HEK293 (cell line): ENCODE results near the gene CYP3A7.
"Not testable (repeated sequence)": the region's sequence is repeated elsewhere in the genome, so short reads cannot be mapped to it uniquely, and the experiment has no call there.

Experiments used
- CTCF ChIA-PET: fragments of 350-600 bp; formaldehyde crosslinking; extraction: SDS; loops from one replicate; lab custom pipeline; 2021; ENCODE audit warnings: antibody characterized with exemption; lab: Yijun Ruan, JAX
- POLR2A ChIA-PET: fragments of 300-600 bp; formaldehyde crosslinking; extraction: SDS; loops from one replicate; lab custom pipeline; 2020; ENCODE audit warnings: antibody characterized with exemption, inconsistent platforms; lab: Yijun Ruan, JAX
- H3K27ac ChIP-seq: fragments of 200-500 bp; sonication (Bioruptor generic); 2 replicates; pipeline ENCODE4 v1.5.1; 2014; ENCODE audit warnings: low read depth, low read length, control low read depth, inconsistent platforms; ENCODE audit errors: extremely low read depth
- H3K36me3 ChIP-seq, 2 experiments: fragments of 200-500 bp in 1 of 2; sonication (Bioruptor generic) in 1 of 2; 1 replicate in 1 of 2; 2 replicates in 1 of 2; pipeline ENCODE4 v1.5.1; 2014 to 2017; ENCODE audit warnings: inconsistent platforms in 2 of 2, low read length in 2 of 2; ENCODE audit not compliant: control insufficient read depth in 2 of 2, insufficient read depth in 1 of 2
- H3K4me1 ChIP-seq: fragments of 200-500 bp; sonication (Bioruptor generic); 2 replicates; pipeline ENCODE4 v1.5.1; 2014; ENCODE audit warnings: mild to moderate bottlenecking, low read length, inconsistent platforms; ENCODE audit not compliant: control insufficient read depth, insufficient read depth
- H3K4me3 ChIP-seq: 2 replicates; pipeline ENCODE4 v1.5.1; 2011; ENCODE audit warnings: low read depth, mild to moderate bottlenecking, control low read depth, low read length, moderate library complexity
- H3K9me3 ChIP-seq: fragments of 200-500 bp; sonication (Bioruptor generic); 2 replicates; pipeline ENCODE4 v1.5.1; 2014; ENCODE audit warnings: low read depth, low read length, inconsistent platforms; ENCODE audit not compliant: control insufficient read depth, insufficient read depth
- KLF8 ChIP-seq: fragments of 450-650 bp; formaldehyde crosslinking; IDR thresholded peaks from 2 replicates; pipeline ENCODE4 v1.5.1; 2016; ENCODE audit warnings: missing biosample characterization, missing genetic modification characterization
- MZF1 ChIP-seq: fragments of 450-650 bp; formaldehyde crosslinking; IDR thresholded peaks from 2 replicates; pipeline ENCODE4 v1.5.1; 2017; ENCODE audit warnings: missing biosample characterization, missing genetic modification characterization, borderline replicate concordance
- PRDM10 ChIP-seq: fragments of 450-650 bp; formaldehyde crosslinking; IDR thresholded peaks from 2 replicates; pipeline ENCODE4 v1.5.1; 2016; ENCODE audit warnings: missing biosample characterization, missing genetic modification characterization
- RBAK ChIP-seq: fragments of 450-650 bp; formaldehyde crosslinking; IDR thresholded peaks from 2 replicates; pipeline ENCODE4 v1.5.1; 2016; ENCODE audit warnings: missing biosample characterization, missing genetic modification characterization
- REST ChIP-seq: fragments of 450-650 bp; formaldehyde crosslinking; IDR thresholded peaks from 2 replicates; pipeline ENCODE4 v1.5.1; 2016; ENCODE audit warnings: missing biosample characterization, missing genetic modification characterization
- SP2 ChIP-seq: fragments of 450-650 bp; formaldehyde crosslinking; IDR thresholded peaks from 2 replicates; pipeline ENCODE4 v1.5.1; 2016; ENCODE audit warnings: missing biosample characterization, missing genetic modification characterization
- YY1 ChIP-seq: fragments of 450-650 bp; formaldehyde crosslinking; IDR thresholded peaks from 2 replicates; pipeline ENCODE4 v1.5.1; 2018; ENCODE audit warnings: missing biosample characterization, missing genetic modification characterization
- ZBTB11 ChIP-seq: fragments of 450-650 bp; formaldehyde crosslinking; conservative IDR thresholded peaks from 2 replicates; pipeline ENCODE4 v1.5.1; 2016; ENCODE audit warnings: low read depth, missing biosample characterization, missing genetic modification characterization
- ZNF174 ChIP-seq: fragments of 450-650 bp; formaldehyde crosslinking; IDR thresholded peaks from 2 replicates; pipeline ENCODE4 v1.5.0; 2017; ENCODE audit warnings: missing biosample characterization, mild to moderate bottlenecking, missing genetic modification characterization
- ZNF280D ChIP-seq: fragments of 450-650 bp; formaldehyde crosslinking; IDR thresholded peaks from 2 replicates; pipeline ENCODE4 v1.5.1; 2016; ENCODE audit warnings: missing biosample characterization, missing genetic modification characterization
- ZNF341 ChIP-seq: fragments of 450-650 bp; formaldehyde crosslinking; IDR thresholded peaks from 2 replicates; pipeline ENCODE4; 2016; ENCODE audit warnings: low read depth, missing biosample characterization, missing genetic modification characterization
- ZNF366 ChIP-seq: fragments of 450-650 bp; formaldehyde crosslinking; conservative IDR thresholded peaks from 2 replicates; pipeline ENCODE4 v1.5.1; 2016; ENCODE audit warnings: missing biosample characterization, missing genetic modification characterization
- ZNF398 ChIP-seq: fragments of 450-650 bp; formaldehyde crosslinking; IDR thresholded peaks from 2 replicates; pipeline ENCODE4 v1.5.1; 2017; ENCODE audit warnings: missing biosample characterization, missing genetic modification characterization
- ZNF473 ChIP-seq: fragments of 450-650 bp; formaldehyde crosslinking; IDR thresholded peaks from 2 replicates; pipeline ENCODE4 v1.5.1; 2017; ENCODE audit warnings: missing biosample characterization, missing genetic modification characterization
- ZNF549 ChIP-seq: fragments of 450-650 bp; IDR thresholded peaks from 2 replicates; pipeline ENCODE4 v1.5.1; 2018; ENCODE audit warnings: missing biosample characterization, missing genetic modification characterization, mild to moderate bottlenecking, inconsistent platforms, moderate library complexity
- ZNF585B ChIP-seq: fragments of 450-650 bp; formaldehyde crosslinking; IDR thresholded peaks from 2 replicates; pipeline ENCODE4 v1.5.1; 2016; ENCODE audit warnings: missing biosample characterization, missing genetic modification characterization
- ZNF660 ChIP-seq: fragments of 450-650 bp; IDR thresholded peaks from 2 replicates; pipeline ENCODE4 v1.5.1; 2018; ENCODE audit warnings: missing biosample characterization, mild to moderate bottlenecking, missing genetic modification characterization

CYP3A7 gene

GRCh38 chr7:99751322-99752052 is 16.5 kb upstream of the CYP3A7 start:
- H3K27ac ChIP-seq, H3K4me1 ChIP-seq, H3K36me3 ChIP-seq, POLR2A ChIA-PET, H3K9me3 ChIP-seq, H3K4me3 ChIP-seq, CTCF ChIA-PET: not testable (repeated sequence)
- peak; percentile 97 for TF ChIP-seq PRDM10 (tag by site-specific recombination)
- peak; percentile 52 for TF ChIP-seq ZBTB11 (tag by site-specific recombination)
- peak; percentile 74 for TF ChIP-seq ZNF341 (tag by site-specific recombination)
- peak; percentile 46 for TF ChIP-seq ZNF398
- TF ChIP-seq SP2 (tag by site-specific recombination): 0 out of 2 replicates have a peak, but pooled peaks have one; percentile 11
- peak; percentile 62; the same call in 1 of the 2 replicates for TF ChIP-seq ZNF366
- peak; percentile 74 for TF ChIP-seq ZNF660 (tag by site-specific recombination)

- ChIA-PET CTCF (no interaction called here), POLR2A (no interaction called here)
- no peak overlapping the region for H3K27ac ChIP-seq
- peaks cover 6% of the 10 kb centered on the region; the same call in 1 of the 2 replicates for H3K4me1 ChIP-seq
- H3K9me3 ChIP-seq: no peaks in the 10 kb centered on the region
- H3K4me3 ChIP-seq: no peak overlapping the region
- no peaks in the 10 kb centered on the region for H3K36me3 ChIP-seq
- TF ChIP-seq YY1 (tag by site-specific recombination) (no peak), ZNF585B (tag by site-specific recombination) (no peak), ZNF549 (tag by site-specific recombination) (no peak), ZNF473 (tag by site-specific recombination) (no peak), ZNF280D (tag by site-specific recombination) (no peak), RBAK (tag by site-specific recombination) (no peak), ZNF174 (no peak), KLF8 (tag by site-specific recombination) (no peak), ZNF341 (tag by site-specific recombination) (no peak), MZF1 (no peak), REST (tag by site-specific recombination) (no peak)
Measured at GRCh38 chr7:99748846-99749579, 14.0 kb upstream of the CYP3A7 start.
